ENCODE measurements around the gene OR4F17.
"Not testable (repeated sequence)": the region's sequence is repeated elsewhere in the genome, so short reads cannot be mapped to it uniquely, and the experiment has no call there.

The OR4F17 gene

DNA sequence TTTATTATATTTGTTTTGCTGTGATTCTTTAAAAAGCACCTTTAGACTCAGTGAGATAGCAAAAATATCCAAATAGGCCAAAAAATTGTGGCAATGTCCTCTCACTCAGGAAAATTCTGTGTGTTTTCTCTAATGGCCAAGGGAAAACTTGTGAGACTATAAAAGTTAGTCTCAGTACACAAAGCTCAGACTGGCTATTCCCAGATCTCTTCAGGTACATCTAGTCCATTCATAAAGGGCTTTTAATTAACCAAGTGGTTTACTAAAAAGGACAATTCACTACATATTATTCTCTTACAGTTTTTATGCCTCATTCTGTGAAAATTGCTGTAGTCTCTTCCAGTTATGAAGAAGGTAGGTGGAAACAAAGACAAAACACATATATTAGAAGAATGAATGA lies at the start of gene OR4F17:
Gene OR4F17 (plus strand): TSS at position 301 of the 400 bp plus-strand sequence. CDS start 3,575 bp downstream, outside the sequence.
- not testable (repeated sequence) for DNase-seq

GRCh38 chr19:70793-71192 lies 36.1 kb upstream of the OR4F17 start:
- not testable (repeated sequence) for DNase-seq

DNA sequence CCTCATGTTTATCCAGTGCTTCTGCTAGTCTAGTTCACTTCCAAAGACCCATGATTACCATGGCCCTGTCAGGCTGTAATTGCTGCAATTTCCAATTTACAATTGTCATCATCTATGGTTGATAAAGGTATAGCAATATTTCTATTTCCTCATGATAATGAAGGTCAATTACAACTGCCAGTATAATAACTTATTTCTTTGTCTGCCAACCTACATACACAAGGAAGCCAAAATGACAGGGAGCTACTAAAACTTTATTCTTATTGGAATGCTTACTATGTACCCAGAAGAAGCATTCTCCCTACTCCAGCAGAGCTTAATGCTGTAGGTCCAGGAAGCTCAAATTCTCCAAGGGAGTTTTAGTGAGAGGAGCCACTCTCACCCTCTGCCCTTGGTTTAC lies 24.0 kb upstream of the OR4F17 start:
- not testable (repeated sequence) for DNase-seq

DNA sequence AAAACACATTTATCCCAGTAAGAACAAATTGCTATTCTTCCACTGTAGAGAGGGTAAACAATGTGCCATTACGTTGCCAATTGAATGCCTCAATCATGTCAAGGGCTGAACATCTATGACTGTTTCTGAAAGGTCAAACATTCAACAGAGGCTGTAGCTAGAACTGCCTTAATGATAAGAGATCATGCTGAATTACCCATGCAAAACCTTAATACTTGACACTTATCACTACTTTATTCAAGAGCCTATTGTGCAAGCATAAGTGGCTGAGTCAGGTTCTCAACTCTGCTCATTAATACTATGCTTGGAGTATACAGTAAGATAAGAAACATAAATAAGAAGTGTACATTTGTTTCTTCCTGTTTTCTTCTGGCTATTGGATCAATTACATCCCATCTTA lies 23.3 kb upstream of the OR4F17 start:
- not testable (repeated sequence) for DNase-seq

DNA sequence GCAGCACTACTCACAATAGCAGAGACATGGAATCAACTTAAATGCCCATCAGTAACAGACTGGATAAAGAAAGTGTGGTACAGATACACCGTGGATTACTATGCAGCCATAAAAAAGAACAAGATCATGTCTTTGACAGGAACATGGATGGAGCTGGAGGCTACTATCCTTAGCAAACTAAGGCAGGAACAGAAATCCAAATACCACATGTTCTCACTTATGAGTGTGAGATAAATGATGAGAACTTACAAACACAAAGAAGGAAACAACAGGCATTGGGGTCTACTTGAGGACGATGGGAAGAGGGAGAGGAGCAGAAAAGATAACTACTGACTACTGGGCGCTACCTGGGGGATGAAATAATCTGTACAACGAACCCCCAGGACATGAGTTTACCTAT lies 16.2 kb upstream of the OR4F17 start:
- not testable (repeated sequence) for DNase-seq

- DNase-seq = not testable (repeated sequence)
Measured at GRCh38 chr19:94794-95193, 12.1 kb upstream of the OR4F17 start.

- not testable (repeated sequence) for DNase-seq
Measured at GRCh38 chr19:97647-98046, 9.3 kb upstream of the OR4F17 start.

DNA sequence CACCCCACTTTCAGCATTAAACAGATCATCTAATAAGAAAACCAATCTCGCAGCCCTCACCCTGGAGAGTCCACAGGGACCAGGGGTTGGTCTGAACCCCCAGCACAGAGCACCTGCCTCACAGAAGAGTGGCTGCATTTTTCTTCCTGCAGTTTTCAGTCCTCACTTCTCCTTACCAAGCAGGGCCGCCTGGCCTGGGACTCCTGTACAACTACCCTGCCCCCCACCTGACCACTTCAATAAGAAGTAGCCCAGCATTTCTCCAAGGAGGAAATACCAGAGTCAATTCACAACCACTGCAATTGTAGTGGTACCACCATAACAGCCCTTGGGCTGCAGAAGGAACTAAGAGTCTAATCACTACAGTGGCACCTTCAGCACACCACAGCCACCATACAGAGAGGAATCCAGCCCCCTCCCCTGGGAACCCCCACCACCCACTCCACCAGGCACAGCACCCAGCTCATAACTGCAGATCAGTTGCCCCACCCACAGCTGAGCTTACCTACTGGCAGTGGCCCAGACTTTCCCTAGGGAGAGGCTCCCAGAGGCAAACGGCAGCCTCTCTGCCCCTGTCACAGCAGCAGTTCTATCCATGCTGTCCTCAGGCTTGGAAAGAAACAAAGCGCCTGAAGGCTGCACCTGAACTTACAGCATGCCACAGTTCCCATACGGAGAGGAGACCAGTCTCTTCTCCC lies 13.7 kb downstream of the OR4F17 start:
- not testable (repeated sequence) for DNase-seq
